Measurements from ENCODE around the gene TAGLN.

TAGLN gene

DNA sequence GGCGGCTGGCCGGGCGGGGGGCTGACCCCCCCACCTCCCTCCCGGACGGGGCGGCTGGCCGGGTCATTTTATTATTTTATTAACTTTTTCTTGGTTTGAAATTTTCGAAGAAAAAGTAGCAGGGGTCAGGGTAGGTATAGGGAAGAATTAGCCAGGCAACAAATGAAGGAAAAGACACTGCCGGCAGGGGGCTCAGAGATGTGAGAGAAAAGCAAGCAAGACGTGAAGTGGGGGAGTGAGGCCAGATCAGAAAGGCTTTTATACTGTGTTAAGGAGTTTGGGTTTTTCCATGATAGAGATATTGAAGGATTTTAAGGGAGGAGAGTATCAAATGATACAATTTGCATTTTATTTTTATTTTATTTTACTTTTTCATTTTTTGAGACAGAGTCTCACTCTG is 52.3 kb downstream of the TAGLN start:
- H3K4me3 ChIP-seq (ENCODE audit: low read depth, low read length) = no peak overlapping the region
- in situ Hi-C loops (cut with HindIII; ENCODE audit: low sequenced_read_pairs) = no loop called here
- TF ChIP-seq, protein P1, sequence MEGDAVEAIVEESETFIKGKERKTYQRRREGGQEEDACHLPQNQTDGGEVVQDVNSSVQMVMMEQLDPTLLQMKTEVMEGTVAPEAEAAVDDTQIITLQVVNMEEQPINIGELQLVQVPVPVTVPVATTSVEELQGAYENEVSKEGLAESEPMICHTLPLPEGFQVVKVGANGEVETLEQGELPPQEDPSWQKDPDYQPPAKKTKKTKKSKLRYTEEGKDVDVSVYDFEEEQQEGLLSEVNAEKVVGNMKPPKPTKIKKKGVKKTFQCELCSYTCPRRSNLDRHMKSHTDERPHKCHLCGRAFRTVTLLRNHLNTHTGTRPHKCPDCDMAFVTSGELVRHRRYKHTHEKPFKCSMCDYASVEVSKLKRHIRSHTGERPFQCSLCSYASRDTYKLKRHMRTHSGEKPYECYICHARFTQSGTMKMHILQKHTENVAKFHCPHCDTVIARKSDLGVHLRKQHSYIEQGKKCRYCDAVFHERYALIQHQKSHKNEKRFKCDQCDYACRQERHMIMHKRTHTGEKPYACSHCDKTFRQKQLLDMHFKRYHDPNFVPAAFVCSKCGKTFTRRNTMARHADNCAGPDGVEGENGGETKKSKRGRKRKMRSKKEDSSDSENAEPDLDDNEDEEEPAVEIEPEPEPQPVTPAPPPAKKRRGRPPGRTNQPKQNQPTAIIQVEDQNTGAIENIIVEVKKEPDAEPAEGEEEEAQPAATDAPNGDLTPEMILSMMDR (IDR thresholded peaks at IDR 0.05; ENCODE audit: low read depth, low read length) = no peak
- no peak for DNase-seq (ENCODE audit: low read depth, low spot score)

DNA sequence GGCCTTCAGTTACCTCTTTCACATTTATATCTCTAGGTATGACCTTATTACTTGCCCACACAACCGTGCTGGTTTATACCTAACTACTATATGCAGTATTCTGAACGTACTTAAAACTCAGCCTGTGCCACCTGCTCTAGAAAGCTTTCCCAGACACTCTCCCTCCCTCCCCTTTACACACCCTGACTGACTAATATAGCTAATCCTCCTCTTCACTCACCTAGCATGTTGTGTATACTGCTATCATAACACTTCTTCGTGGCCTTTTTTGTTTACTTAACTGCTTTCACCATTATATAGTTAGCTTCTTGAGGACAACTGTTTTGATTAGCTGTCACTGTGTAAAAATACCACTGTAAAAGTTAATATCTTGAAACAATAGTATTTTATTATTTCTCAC is 56.8 kb downstream of the TAGLN start:
- in situ Hi-C loops (cut with HindIII; ENCODE audit: low sequenced_read_pairs) = no loop called here
- TF ChIP-seq, protein P1 (IDR thresholded peaks at IDR 0.05; ENCODE audit: low read depth, low read length) = no peak
- no peak for DNase-seq (ENCODE audit: low read depth, low spot score)
- no peak overlapping the region for H3K4me3 ChIP-seq (ENCODE audit: low read depth, low read length)

DNA sequence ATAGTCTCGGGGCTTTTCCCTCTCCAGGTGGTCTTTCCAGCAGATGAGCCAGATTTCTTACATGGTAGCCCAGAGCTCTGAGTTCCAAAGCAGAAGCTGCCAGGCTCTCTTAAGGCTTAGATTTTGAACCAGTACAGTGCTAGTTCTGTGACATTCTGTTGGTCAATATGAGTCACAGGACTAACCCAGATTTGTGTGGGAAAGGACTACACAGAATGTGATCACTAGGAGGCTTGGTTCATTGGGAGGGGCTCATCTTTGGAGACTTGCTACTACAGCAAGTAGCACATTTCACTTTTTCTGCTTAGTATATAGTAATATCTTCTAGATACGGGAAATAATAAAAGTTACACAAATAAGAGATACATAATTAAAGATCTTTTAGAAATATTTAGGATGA is 57.4 kb downstream of the TAGLN start:
- DNase-seq (ENCODE audit: low read depth, low spot score) = peak; percentile 50
- TF ChIP-seq, protein P1 (IDR thresholded peaks at IDR 0.05; ENCODE audit: low read depth, low read length) = no peak
- in situ Hi-C loops (cut with HindIII; ENCODE audit: low sequenced_read_pairs) = no loop called here

More for the DNA sequence above, 57.4 kb downstream of the TAGLN start:
- H3K4me3 ChIP-seq (ENCODE audit: low read depth, low read length) = no peak overlapping the region
